Cardiac fibroblast (primary cell): ENCODE data around the gene OR52W1.

ENCODE experiments used
- DNase-seq, 2 donors: peaks; one replicate each; pipeline versions ENCODE4 v3.0.0 to v3.0.0-alpha.2; 2010; ENCODE audit warnings: low read depth in 2 of 2
- H3K4me3 ChIP-seq, 2 donors: replicated peaks in 1 of 2; 1 replicate in 1 of 2; 2 replicates in 1 of 2; pipeline ENCODE4 v1.5.1; 2011; ENCODE audit warnings: low read depth in 2 of 2, low read length in 2 of 2, mild to moderate bottlenecking in 2 of 2, moderate library complexity in 1 of 2
- TF ChIP-seq, protein P1 (sequence below): IDR thresholded peaks from one replicate; pipeline ENCODE4 v1.5.1; 2011; ENCODE audit warnings: low read depth, mild to moderate bottlenecking, low read length, inconsistent platforms

OR52W1 gene

DNA sequence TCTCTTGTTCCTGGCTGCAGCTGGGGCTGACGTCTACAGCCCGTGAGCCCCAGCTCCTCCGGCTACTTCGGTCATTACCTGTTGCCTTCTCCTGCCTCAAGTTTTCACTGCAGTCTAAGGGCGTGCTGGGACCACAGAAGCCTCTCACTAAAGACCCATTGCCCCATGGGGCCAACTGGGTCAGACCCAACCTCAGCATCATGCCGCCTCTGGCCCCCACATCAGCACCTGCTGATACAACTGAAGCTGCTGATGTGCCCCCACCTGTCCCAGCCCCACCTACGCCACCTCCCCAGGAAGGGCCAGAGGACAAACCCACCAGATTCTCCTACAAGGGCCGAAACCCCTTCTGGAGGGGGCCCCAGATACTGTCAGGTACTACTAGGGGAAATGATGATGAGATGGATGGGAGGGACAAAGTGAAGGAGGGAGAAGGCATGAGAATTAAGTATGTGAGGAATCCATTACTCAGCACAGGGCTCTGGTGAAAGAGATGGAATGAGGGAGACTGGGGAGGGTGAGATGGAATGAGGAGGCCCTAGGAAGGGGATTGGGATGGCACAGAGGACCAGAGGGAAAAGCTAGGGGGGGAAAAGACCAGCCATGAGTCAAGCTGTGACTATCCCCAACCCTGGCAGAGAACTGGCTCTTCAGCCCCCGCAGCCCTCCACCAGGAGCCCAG lies 11.4 kb downstream of the OR52W1 start:
- DNase-seq: no peak
- TF ChIP-seq, protein P1, sequence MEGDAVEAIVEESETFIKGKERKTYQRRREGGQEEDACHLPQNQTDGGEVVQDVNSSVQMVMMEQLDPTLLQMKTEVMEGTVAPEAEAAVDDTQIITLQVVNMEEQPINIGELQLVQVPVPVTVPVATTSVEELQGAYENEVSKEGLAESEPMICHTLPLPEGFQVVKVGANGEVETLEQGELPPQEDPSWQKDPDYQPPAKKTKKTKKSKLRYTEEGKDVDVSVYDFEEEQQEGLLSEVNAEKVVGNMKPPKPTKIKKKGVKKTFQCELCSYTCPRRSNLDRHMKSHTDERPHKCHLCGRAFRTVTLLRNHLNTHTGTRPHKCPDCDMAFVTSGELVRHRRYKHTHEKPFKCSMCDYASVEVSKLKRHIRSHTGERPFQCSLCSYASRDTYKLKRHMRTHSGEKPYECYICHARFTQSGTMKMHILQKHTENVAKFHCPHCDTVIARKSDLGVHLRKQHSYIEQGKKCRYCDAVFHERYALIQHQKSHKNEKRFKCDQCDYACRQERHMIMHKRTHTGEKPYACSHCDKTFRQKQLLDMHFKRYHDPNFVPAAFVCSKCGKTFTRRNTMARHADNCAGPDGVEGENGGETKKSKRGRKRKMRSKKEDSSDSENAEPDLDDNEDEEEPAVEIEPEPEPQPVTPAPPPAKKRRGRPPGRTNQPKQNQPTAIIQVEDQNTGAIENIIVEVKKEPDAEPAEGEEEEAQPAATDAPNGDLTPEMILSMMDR: no peak
- H3K4me3 ChIP-seq: no peak overlapping the region

DNA sequence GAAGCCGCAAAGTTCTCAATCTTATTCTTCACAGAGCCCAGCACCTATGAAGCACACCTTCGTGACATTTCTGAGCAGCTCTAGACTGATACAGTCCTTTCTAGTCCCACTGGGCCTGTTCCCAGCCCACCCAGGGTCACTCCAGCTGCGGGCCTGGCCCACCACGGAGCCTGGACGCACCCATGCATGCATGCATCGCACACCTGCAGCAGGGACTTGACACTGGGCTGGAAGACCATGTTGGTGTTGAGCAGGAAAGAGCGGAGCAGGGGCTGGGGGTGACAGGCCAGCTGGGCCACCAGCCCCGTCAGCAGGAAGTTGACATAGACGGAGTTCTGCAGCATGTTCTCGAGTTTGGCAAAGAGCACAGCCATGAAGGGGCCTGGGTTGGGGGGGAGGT lies 15.5 kb downstream of the OR52W1 start:
- DNase-seq: no peak
- TF ChIP-seq, protein P1: no peak
- no peak overlapping the region for H3K4me3 ChIP-seq

DNA sequence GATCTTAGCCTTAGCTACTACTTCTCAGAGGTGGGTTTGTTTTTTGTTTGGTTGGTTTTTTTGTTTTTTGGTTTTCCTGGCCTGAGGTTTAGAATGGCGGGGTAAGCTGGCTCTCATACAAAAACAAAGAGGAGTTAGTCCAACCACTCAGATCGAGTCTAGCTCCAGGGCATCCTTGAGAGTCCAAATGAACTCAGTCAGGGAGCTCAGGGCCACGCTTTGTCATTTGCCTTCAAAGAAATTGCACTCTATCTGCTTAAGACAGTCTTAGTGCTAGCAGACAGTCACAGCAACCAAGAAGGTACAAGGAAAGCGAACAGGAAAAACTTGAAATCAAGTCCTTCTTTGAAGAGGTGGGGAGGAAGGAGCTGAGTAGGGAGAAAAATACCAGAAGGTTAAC lies 17.5 kb downstream of the OR52W1 start:
- H3K4me3 ChIP-seq: no peak overlapping the region
- no peak for DNase-seq
- TF ChIP-seq, protein P1: no peak

DNA sequence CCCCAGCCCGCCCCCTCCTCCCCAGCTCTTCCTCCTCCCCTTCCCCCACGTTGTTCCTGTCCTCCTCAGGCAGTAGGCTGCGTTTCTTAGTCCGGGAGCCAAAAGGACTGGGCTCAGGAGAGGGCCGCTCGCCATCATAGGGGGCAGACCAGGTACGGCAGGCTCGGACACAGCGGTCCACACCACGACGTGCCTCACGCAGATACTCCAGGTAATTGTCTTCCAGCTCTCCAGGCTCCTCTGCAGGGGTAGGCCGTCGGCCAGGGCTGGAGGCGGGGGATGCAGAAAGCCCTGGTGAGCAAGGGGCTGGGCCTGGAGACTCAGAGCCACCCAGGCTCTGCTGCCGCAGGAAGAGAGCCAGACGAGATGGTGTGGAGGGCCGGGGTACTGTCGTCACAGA lies 18.7 kb downstream of the OR52W1 start:
- no peak overlapping the region for H3K4me3 ChIP-seq
- TF ChIP-seq, protein P1: no peak
- DNase-seq: no peak

DNA sequence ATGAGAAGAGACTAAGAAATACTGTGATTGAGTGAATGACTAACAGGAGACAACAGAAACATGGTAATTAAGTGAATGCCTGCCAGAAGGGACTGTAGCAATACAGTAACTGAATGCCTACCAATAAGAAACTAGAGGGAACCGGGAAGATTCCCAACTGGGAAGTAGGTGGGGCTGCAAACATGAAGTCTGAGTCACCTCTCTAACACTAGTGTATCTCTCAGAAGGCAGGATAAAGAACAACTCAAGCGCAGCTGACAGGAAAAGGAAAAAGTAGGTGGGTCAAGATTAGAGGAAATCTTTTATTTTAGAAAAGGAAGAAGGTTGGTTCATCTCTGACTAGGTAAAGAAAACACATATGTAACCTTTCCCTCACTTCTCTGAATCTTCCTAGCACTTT lies 20.3 kb downstream of the OR52W1 start:
- H3K4me3 ChIP-seq: no peak overlapping the region
- TF ChIP-seq, protein P1: no peak
- peak; percentile 89 to 92 for DNase-seq

DNA sequence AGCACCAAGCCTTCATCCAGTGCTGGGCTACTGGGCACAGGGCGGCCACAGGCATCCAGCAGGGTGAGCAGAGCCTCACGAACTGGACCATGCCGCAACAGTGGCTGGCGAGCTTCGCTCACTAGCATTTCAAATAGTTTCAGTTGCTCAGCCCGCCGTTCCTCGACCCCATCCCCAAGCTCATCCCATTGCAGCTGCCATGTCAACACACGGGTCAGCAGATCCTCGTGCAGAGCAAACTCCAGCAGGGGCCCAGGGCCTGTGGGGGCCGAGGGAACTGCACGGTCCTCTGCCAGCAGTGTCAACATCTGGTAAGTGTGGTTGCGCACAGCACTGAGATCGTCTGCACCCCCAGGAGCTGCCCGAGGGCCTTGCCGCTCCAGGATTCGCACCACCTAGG lies 24.8 kb downstream of the OR52W1 start:
- DNase-seq: no peak
- no peak overlapping the region for H3K4me3 ChIP-seq
- TF ChIP-seq, protein P1: no peak

DNA sequence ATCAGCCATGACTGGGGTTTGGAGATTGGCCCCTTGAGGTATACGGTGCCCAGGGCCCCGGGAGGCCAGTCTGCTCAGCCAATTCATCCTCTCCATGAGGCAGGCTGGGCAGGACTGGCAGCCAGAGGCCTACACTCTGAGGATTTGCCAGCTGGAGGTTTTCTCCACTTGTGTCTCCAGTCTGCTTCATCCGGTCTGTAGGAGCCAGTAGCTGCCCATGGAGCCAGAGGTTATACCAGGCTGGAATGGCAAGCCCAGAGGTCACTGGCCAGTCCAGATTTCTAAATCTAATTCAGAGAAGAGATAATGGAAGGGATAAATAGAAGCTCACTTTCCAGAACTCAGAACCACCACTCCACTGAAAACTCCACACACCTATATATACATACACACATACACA lies 25.4 kb downstream of the OR52W1 start:
- TF ChIP-seq, protein P1: no peak
- no peak overlapping the region for H3K4me3 ChIP-seq
- DNase-seq: no peak
